ENCODE data around the gene CMIP.
"Not testable (repeated sequence)": the region's sequence is repeated elsewhere in the genome, so short reads cannot be mapped to it uniquely, and the experiment has no call there.

The CMIP gene

GRCh38 chr16:81568749-81569087 lies 124.1 kb downstream of the CMIP start:
- DNase-seq (ENCODE audit: low read depth): no peak

GRCh38 chr16:81569361-81570034 lies 124.9 kb downstream of the CMIP start:
- DNase-seq (ENCODE audit: low read depth): no peak

GRCh38 chr16:81570151-81570846 lies 125.7 kb downstream of the CMIP start:
- no peak for DNase-seq (ENCODE audit: low read depth)

GRCh38 chr16:81571175-81571574 lies 126.6 kb downstream of the CMIP start:
- no peak for DNase-seq (ENCODE audit: low read depth)

- no peak for DNase-seq (ENCODE audit: low read depth)
These were observed 127.2 kb downstream of the CMIP start for GRCh38 chr16:81571592-81572385.

- DNase-seq (ENCODE audit: low read depth): no peak
These were observed 128.0 kb downstream of the CMIP start for GRCh38 chr16:81572386-81573144.

GRCh38 chr16:81573533-81574020 lies 129.0 kb downstream of the CMIP start:
- no peak for DNase-seq (ENCODE audit: low read depth)

GRCh38 chr16:81574168-81574567 lies 129.6 kb downstream of the CMIP start:
- DNase-seq (ENCODE audit: low read depth): no peak

GRCh38 chr16:81575307-81575706 lies 130.7 kb downstream of the CMIP start:
- no peak for DNase-seq (ENCODE audit: low read depth)

GRCh38 chr16:81575834-81576233 lies 131.2 kb downstream of the CMIP start:
- DNase-seq (ENCODE audit: low read depth): no peak

GRCh38 chr16:81576696-81577095 lies 132.1 kb downstream of the CMIP start:
- DNase-seq (ENCODE audit: low read depth): no peak

- DNase-seq (ENCODE audit: low read depth): not testable (repeated sequence)
These were observed 132.7 kb downstream of the CMIP start for GRCh38 chr16:81577272-81577671.

- no peak for DNase-seq (ENCODE audit: low read depth)
These were observed 133.5 kb downstream of the CMIP start for GRCh38 chr16:81578076-81578475.

GRCh38 chr16:81578636-81579413 lies 134.2 kb downstream of the CMIP start:
- no peak for DNase-seq (ENCODE audit: low read depth)

GRCh38 chr16:81581107-81581506 lies 136.5 kb downstream of the CMIP start:
- no peak for DNase-seq (ENCODE audit: low read depth)

GRCh38 chr16:81582655-81583441 lies 138.2 kb downstream of the CMIP start:
- DNase-seq (ENCODE audit: low read depth): no peak

- no peak for DNase-seq (ENCODE audit: low read depth)
These were observed 139.5 kb downstream of the CMIP start for GRCh38 chr16:81583893-81584631.

- no peak for DNase-seq (ENCODE audit: low read depth)
These were observed 141.2 kb downstream of the CMIP start for GRCh38 chr16:81585785-81586184.

- no peak for DNase-seq (ENCODE audit: low read depth)
These were observed 141.8 kb downstream of the CMIP start for GRCh38 chr16:81586417-81586816.
